K562 (cell line): ENCODE data around the gene GTF2I. TPM values are rescaled to one million over a fixed set of nuclear protein-coding genes. Genes with fewer than 3 reads are reported as not detected.
"Not testable (repeated sequence)": the region's sequence is repeated elsewhere in the genome, so short reads cannot be mapped to it uniquely, and the experiment has no call there.

Experiments
- NCOR1 ChIP-seq: fragments of 450-650 bp; IDR thresholded peaks from 2 replicates; pipeline ENCODE4 v1.6.1; 2016; ENCODE audit warnings: mild to moderate bottlenecking, moderate library complexity
- NR2C2 ChIP-seq, 2 experiments: fragments of 200-800 bp in 1 of 2; sonication (Bioruptor generic) in 1 of 2; sonication (generic) in 1 of 2; formaldehyde crosslinking in 1 of 2; IDR thresholded peaks; 2 replicates each; pipeline versions ENCODE4 v1.6.1 to v1.8.0; 2016 to 2022; ENCODE audit warnings: mild to moderate bottlenecking in 1 of 2, missing compliant biosample characterization in 1 of 2, missing genetic modification characterization in 1 of 2, missing genetic modification reagents in 1 of 2
- NRF1 ChIP-seq, 2 experiments: fragments of 450-650 bp; IDR thresholded peaks in 1 of 2; conservative IDR thresholded peaks in 1 of 2; 2 replicates each; pipeline ENCODE4 v1.6.1; 2014; ENCODE audit warnings: mild to moderate bottlenecking in 2 of 2
- SMARCA5 ChIP-seq: fragments of 450-650 bp; IDR thresholded peaks from 2 replicates; pipeline ENCODE4 v1.6.1; 2016
- TAL1 ChIP-seq: fragments of 450-650 bp; IDR thresholded peaks from 2 replicates; pipeline ENCODE4 v1.6.1; 2016; ENCODE audit warnings: mild to moderate bottlenecking
- TEAD4 ChIP-seq, 2 experiments: sonication (generic) in 1 of 2; formaldehyde crosslinking in 1 of 2; IDR thresholded peaks; 2 replicates each; pipeline versions ENCODE4 v1.6.1 to v1.8.0; 2012 to 2022; ENCODE audit warnings: borderline replicate concordance in 1 of 2, inconsistent platforms in 1 of 2, low read length in 1 of 2, mild to moderate bottlenecking in 1 of 2, missing genetic modification reagents in 1 of 2
- YY1 ChIP-seq, 3 experiments: IDR thresholded peaks; 2 replicates each; pipeline ENCODE4 v1.6.1; 2011; ENCODE audit warnings: low read length in 2 of 3, mild to moderate bottlenecking in 2 of 3, moderate library complexity in 2 of 3, borderline replicate concordance in 1 of 3, control low read depth in 1 of 3, low read depth in 1 of 3; ENCODE audit not compliant: insufficient read depth in 3 of 3, insufficient replicate concordance in 2 of 3, control insufficient read depth in 1 of 3, insufficient read length in 1 of 3; ENCODE audit errors: extremely low read depth in 1 of 3
- polyA plus RNA-seq, 8 experiments: library from polyadenylated mRNA; depleted of rRNA in 4 of 8; stranded (reverse) in 5 of 8; unstranded in 3 of 8; fragments of >200 nt; fragmentation: Nextera tagmentation in 2 of 8; fragmentation: Illumina TruSeq in 1 of 8; extraction: Ambion mirVana in 2 of 8; extraction: Trizol in 1 of 8; gene quantifications; 2 replicates each; pipeline versions ENCODE4 v1.2.1 to v1.2.3, GENCODE V29; 2011 to 2014; ENCODE audit warnings: inconsistent platforms in 1 of 8, missing spikeins in 1 of 8
- total RNA-seq, 7 experiments: library from RNA; depleted of rRNA in 6 of 7; stranded (reverse); fragments of >200 nt in 6 of 7; fragmentation: Illumina TruSeq in 2 of 7; extraction: Trizol in 2 of 7; gene quantifications; 2 replicates each; pipeline versions ENCODE4 v1.2.1 to v1.2.3, GENCODE V29; 2011 to 2021; ENCODE audit warnings: low replicate concordance in 1 of 7
- TF ChIP-seq, protein P1 (sequence below), 2 experiments: fragments of 450-650 bp; conservative IDR thresholded peaks; 2 replicates each; pipeline ENCODE4 v1.6.1; 2017; ENCODE audit warnings: mild to moderate bottlenecking in 2 of 2, moderate library complexity in 2 of 2
- TF ChIP-seq, protein P2 (sequence below): sonication (generic); IDR thresholded peaks from 2 replicates; pipeline ENCODE4 v1.6.1; 2016
- TF ChIP-seq, protein P3 (sequence below): fragments of 450-650 bp; IDR thresholded peaks from 2 replicates; pipeline ENCODE4 v1.6.1; 2016; ENCODE audit warnings: mild to moderate bottlenecking, moderate library complexity

GTF2I gene
- total and polyA plus RNA-seq, 9 of the 15 experiments (the other 6 are each of a cell fraction or from before 2014, with no cell fraction given): 8.4 to 161 (median 90.0) TPM

DNA sequence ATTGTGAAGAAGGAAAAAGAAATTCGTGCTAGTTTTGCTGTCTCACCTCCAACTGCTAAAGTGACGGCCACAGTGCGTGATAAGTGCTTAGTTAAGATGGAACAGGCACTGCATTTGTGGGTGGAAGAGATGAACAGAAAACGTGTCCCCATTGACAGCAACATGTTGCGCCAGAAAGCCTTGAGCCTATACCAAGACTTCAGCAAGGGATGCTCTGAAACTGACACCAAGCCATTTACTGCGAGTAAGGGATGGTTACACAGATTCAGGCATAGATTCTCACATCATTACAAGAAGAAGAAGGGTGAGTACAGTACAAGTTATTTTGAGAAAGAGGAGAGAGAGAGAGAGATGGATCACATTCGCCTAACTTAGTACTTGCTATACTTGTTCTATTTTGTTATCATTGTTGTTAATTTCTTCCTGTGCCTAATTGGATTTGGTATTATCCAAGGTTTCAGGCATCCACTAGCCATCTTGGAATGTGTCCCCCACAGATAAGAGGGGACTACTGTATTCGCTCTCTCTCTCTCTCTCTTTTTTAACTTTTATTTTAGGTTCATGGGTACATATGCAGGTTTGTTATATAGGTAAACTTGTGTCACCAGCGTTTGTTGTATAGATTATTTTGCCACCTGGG is 6.9 kb upstream of the GTF2I start (continued):
- peak; percentile 36; the same call in 1 of the 2 replicates for TF ChIP-seq NCOR1
- TF ChIP-seq SMARCA5: 0 out of 2 replicates have a peak, but pooled peaks have one; percentile 9
- TF ChIP-seq TEAD4 (IDR thresholded peaks at IDR 0.05; ENCODE audit: low read length): 0 out of 2 replicates have a peak, but pooled peaks have one; percentile 42
- not testable (repeated sequence) for TF ChIP-seq TEAD4 (CRISPR knock-in tag; IDR thresholded peaks at IDR 0.05; ENCODE audit: borderline replicate concordance); NR2C2 (CRISPR knock-in tag; IDR thresholded peaks at IDR 0.05)
- peak in 1 of 2 experiments; percentile 29; a peak in 1 of 4 replicates for TF ChIP-seq NRF1 (conservative IDR thresholded peaks at IDR 0.05 in 1 of 2, IDR thresholded peaks at IDR 0.05 in 1 of 2)
- TF ChIP-seq NR2C2 (tag; IDR thresholded peaks at IDR 0.05): peak; percentile 69
- TF ChIP-seq, protein P1, sequence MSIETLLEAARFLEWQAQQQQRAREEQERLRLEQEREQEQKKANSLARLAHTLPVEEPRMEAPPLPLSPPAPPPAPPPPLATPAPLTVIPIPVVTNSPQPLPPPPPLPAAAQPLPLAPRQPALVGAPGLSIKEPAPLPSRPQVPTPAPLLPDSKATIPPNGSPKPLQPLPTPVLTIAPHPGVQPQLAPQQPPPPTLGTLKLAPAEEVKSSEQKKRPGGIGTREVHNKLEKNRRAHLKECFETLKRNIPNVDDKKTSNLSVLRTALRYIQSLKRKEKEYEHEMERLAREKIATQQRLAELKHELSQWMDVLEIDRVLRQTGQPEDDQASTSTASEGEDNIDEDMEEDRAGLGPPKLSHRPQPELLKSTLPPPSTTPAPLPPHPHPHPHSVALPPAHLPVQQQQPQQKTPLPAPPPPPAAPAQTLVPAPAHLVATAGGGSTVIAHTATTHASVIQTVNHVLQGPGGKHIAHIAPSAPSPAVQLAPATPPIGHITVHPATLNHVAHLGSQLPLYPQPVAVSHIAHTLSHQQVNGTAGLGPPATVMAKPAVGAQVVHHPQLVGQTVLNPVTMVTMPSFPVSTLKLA (conservative IDR thresholded peaks at IDR 0.05): peak; percentile 28 to 45; a peak in 1 of 4 replicates
- TF ChIP-seq YY1 (IDR thresholded peaks at IDR 0.05; ENCODE audit: borderline replicate concordance in 1 of 3, control insufficient read depth in 1 of 3, extremely low read depth in 1 of 3, insufficient read depth in 3 of 3, insufficient read length in 1 of 3, insufficient replicate concordance in 2 of 3, low read depth in 1 of 3, low read length in 2 of 3): peak in 1 of 3 experiments; percentile 25
- TF ChIP-seq, protein P2, sequence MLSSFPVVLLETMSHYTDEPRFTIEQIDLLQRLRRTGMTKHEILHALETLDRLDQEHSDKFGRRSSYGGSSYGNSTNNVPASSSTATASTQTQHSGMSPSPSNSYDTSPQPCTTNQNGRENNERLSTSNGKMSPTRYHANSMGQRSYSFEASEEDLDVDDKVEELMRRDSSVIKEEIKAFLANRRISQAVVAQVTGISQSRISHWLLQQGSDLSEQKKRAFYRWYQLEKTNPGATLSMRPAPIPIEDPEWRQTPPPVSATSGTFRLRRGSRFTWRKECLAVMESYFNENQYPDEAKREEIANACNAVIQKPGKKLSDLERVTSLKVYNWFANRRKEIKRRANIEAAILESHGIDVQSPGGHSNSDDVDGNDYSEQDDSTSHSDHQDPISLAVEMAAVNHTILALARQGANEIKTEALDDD: peak; percentile 65
- TF ChIP-seq, protein P3, sequence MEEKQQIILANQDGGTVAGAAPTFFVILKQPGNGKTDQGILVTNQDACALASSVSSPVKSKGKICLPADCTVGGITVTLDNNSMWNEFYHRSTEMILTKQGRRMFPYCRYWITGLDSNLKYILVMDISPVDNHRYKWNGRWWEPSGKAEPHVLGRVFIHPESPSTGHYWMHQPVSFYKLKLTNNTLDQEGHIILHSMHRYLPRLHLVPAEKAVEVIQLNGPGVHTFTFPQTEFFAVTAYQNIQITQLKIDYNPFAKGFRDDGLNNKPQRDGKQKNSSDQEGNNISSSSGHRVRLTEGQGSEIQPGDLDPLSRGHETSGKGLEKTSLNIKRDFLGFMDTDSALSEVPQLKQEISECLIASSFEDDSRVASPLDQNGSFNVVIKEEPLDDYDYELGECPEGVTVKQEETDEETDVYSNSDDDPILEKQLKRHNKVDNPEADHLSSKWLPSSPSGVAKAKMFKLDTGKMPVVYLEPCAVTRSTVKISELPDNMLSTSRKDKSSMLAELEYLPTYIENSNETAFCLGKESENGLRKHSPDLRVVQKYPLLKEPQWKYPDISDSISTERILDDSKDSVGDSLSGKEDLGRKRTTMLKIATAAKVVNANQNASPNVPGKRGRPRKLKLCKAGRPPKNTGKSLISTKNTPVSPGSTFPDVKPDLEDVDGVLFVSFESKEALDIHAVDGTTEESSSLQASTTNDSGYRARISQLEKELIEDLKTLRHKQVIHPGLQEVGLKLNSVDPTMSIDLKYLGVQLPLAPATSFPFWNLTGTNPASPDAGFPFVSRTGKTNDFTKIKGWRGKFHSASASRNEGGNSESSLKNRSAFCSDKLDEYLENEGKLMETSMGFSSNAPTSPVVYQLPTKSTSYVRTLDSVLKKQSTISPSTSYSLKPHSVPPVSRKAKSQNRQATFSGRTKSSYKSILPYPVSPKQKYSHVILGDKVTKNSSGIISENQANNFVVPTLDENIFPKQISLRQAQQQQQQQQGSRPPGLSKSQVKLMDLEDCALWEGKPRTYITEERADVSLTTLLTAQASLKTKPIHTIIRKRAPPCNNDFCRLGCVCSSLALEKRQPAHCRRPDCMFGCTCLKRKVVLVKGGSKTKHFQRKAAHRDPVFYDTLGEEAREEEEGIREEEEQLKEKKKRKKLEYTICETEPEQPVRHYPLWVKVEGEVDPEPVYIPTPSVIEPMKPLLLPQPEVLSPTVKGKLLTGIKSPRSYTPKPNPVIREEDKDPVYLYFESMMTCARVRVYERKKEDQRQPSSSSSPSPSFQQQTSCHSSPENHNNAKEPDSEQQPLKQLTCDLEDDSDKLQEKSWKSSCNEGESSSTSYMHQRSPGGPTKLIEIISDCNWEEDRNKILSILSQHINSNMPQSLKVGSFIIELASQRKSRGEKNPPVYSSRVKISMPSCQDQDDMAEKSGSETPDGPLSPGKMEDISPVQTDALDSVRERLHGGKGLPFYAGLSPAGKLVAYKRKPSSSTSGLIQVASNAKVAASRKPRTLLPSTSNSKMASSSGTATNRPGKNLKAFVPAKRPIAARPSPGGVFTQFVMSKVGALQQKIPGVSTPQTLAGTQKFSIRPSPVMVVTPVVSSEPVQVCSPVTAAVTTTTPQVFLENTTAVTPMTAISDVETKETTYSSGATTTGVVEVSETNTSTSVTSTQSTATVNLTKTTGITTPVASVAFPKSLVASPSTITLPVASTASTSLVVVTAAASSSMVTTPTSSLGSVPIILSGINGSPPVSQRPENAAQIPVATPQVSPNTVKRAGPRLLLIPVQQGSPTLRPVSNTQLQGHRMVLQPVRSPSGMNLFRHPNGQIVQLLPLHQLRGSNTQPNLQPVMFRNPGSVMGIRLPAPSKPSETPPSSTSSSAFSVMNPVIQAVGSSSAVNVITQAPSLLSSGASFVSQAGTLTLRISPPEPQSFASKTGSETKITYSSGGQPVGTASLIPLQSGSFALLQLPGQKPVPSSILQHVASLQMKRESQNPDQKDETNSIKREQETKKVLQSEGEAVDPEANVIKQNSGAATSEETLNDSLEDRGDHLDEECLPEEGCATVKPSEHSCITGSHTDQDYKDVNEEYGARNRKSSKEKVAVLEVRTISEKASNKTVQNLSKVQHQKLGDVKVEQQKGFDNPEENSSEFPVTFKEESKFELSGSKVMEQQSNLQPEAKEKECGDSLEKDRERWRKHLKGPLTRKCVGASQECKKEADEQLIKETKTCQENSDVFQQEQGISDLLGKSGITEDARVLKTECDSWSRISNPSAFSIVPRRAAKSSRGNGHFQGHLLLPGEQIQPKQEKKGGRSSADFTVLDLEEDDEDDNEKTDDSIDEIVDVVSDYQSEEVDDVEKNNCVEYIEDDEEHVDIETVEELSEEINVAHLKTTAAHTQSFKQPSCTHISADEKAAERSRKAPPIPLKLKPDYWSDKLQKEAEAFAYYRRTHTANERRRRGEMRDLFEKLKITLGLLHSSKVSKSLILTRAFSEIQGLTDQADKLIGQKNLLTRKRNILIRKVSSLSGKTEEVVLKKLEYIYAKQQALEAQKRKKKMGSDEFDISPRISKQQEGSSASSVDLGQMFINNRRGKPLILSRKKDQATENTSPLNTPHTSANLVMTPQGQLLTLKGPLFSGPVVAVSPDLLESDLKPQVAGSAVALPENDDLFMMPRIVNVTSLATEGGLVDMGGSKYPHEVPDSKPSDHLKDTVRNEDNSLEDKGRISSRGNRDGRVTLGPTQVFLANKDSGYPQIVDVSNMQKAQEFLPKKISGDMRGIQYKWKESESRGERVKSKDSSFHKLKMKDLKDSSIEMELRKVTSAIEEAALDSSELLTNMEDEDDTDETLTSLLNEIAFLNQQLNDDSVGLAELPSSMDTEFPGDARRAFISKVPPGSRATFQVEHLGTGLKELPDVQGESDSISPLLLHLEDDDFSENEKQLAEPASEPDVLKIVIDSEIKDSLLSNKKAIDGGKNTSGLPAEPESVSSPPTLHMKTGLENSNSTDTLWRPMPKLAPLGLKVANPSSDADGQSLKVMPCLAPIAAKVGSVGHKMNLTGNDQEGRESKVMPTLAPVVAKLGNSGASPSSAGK: 0 out of 2 replicates have a peak, but pooled peaks have one; percentile 19
- TF ChIP-seq TAL1: peak; percentile 51
